Measurements from ENCODE around the gene SPPL2B. TPM values are rescaled to one million over a fixed set of nuclear protein-coding genes. Genes with fewer than 3 reads are reported as not detected.

SPPL2B gene
- total RNA-seq, 1 donor = 32.6 TPM

DNA sequence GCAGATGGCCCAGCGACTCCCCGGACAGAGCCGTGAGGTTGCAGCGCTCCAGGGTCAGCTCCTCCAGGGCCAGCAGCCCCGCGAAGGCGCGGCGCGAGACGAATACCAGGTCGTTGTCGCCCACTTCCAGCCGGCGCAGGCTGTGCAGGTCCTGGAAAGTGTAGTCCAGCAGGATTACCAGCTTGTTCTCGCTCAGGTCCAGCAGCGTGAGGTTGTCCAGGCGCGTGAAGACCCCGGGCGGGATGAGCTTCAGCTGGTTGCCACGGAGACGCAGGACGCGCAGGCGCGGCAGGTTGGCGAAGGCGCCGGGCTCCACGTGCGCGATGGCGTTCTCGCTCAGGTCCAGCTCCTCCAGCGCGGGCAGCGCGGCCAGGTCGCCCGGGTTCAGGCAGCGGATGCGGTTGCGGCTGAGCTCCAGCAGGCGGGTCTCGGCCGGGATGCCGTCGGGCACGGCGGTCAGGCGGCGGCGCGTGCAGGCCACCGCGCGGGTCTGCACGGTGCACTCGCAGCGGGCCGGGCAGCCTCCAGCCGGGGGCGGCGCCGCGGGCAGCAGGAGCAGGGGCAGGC lies 37.2 kb upstream of the SPPL2B start:
- peak; percentile 90 for DNase-seq (ENCODE audit: insufficient read length, low spot score, missing footprints)
- Histone ChIP-seq H3K79me2 (ENCODE audit: insufficient read depth, low read length) (no peaks in the 10 kb centered on the region), H3K4me2 (ENCODE audit: insufficient read depth, low read length) (no peak overlapping the region), H3K4me1 (ENCODE audit: insufficient read depth, low read length) (peaks cover 13% of the 10 kb centered on the region), H3K4me3 (ENCODE audit: insufficient read depth, low read length) (no peak overlapping the region), H3K27me3 (ENCODE audit: insufficient read depth, low read length) (peaks cover 36% of the 10 kb centered on the region), H3K27ac (ENCODE audit: low read depth, low read length) (no peak overlapping the region), H2AFZ (ENCODE audit: low read length) (no peak overlapping the region), H4K20me1 (ENCODE audit: insufficient read depth, low read length) (peaks cover 66% of the 10 kb centered on the region), H3K36me3 (ENCODE audit: insufficient read depth, low read length) (no peaks in the 10 kb centered on the region), H3K9me3 (ENCODE audit: low read depth, low read length) (no peaks in the 10 kb centered on the region)
- TF ChIP-seq CTCF (IDR thresholded peaks at IDR 0.05; ENCODE audit: extremely low read depth, low read depth, low read length) = no peak

- peaks cover 13% of the 10 kb centered on the region for H3K4me1 ChIP-seq (ENCODE audit: insufficient read depth, low read length)
- peak; percentile 98 for DNase-seq (ENCODE audit: insufficient read length, low spot score, missing footprints)
- H3K36me3 ChIP-seq (ENCODE audit: insufficient read depth, low read length) = no peaks in the 10 kb centered on the region
- TF ChIP-seq CTCF (IDR thresholded peaks at IDR 0.05; ENCODE audit: extremely low read depth, low read depth, low read length) = no peak
- H3K79me2 ChIP-seq (ENCODE audit: insufficient read depth, low read length) = no peaks in the 10 kb centered on the region
- H3K9me3 ChIP-seq (ENCODE audit: low read depth, low read length) = no peaks in the 10 kb centered on the region
- H3K27ac ChIP-seq (ENCODE audit: low read depth, low read length) = no peak overlapping the region
- peak overlapping the region; percentile 42 for H3K4me3 ChIP-seq (ENCODE audit: insufficient read depth, low read length)
- peaks cover 21% of the 10 kb centered on the region for H3K27me3 ChIP-seq (ENCODE audit: insufficient read depth, low read length)
- peaks cover 34% of the 10 kb centered on the region for H4K20me1 ChIP-seq (ENCODE audit: insufficient read depth, low read length)
- no peak overlapping the region for H2AFZ ChIP-seq (ENCODE audit: low read length)
- peak overlapping the region; percentile 57 for H3K4me2 ChIP-seq (ENCODE audit: insufficient read depth, low read length)
Measured at GRCh38 chr19:2294687-2295335, 33.7 kb upstream of the SPPL2B start.

- peaks cover 13% of the 10 kb centered on the region for H3K4me1 ChIP-seq (ENCODE audit: insufficient read depth, low read length)
- no peaks in the 10 kb centered on the region for H3K79me2 ChIP-seq (ENCODE audit: insufficient read depth, low read length)
- H3K4me2 ChIP-seq (ENCODE audit: insufficient read depth, low read length) = no peak overlapping the region
- no peaks in the 10 kb centered on the region for H3K9me3 ChIP-seq (ENCODE audit: low read depth, low read length)
- no peak for DNase-seq (ENCODE audit: insufficient read length, low spot score, missing footprints)
- TF ChIP-seq CTCF (IDR thresholded peaks at IDR 0.05; ENCODE audit: extremely low read depth, low read depth, low read length) = no peak
- H2AFZ ChIP-seq (ENCODE audit: low read length) = no peak overlapping the region
- no peaks in the 10 kb centered on the region for H3K36me3 ChIP-seq (ENCODE audit: insufficient read depth, low read length)
- peaks cover 7% of the 10 kb centered on the region for H3K27me3 ChIP-seq (ENCODE audit: insufficient read depth, low read length)
- H3K27ac ChIP-seq (ENCODE audit: low read depth, low read length) = no peak overlapping the region
- H4K20me1 ChIP-seq (ENCODE audit: insufficient read depth, low read length) = peaks cover 21% of the 10 kb centered on the region
- no peak overlapping the region for H3K4me3 ChIP-seq (ENCODE audit: insufficient read depth, low read length)
Measured at GRCh38 chr19:2296141-2296540, 32.3 kb upstream of the SPPL2B start.

DNA sequence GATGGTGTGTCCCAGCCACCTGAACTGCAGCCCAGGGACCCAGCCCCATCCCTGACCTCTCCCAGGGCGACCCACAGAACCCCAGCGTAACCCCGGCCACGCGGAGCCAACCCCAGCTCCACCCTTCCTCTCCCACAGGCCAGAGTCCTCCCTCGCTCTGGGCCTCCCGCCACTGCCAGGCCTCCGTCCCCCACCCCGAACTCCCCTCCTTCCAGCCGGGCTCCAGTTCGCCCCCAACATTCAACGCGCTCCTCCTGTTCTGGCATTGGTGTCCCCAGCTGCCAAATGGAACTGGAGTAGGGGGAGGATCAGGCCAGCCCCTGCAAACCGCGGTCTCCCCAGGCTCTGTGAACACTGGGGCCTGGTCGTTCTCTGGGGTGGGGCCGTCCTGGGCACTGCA lies 28.0 kb upstream of the SPPL2B start:
- H3K79me2 ChIP-seq (ENCODE audit: insufficient read depth, low read length) = no peaks in the 10 kb centered on the region
- no peak overlapping the region for H3K27ac ChIP-seq (ENCODE audit: low read depth, low read length)
- H3K4me1 ChIP-seq (ENCODE audit: insufficient read depth, low read length) = no peaks in the 10 kb centered on the region
- no peak overlapping the region for H3K4me2 ChIP-seq (ENCODE audit: insufficient read depth, low read length)
- H3K27me3 ChIP-seq (ENCODE audit: insufficient read depth, low read length) = peaks cover 18% of the 10 kb centered on the region
- H3K4me3 ChIP-seq (ENCODE audit: insufficient read depth, low read length) = no peak overlapping the region
- no peaks in the 10 kb centered on the region for H3K9me3 ChIP-seq (ENCODE audit: low read depth, low read length)
- peaks cover 11% of the 10 kb centered on the region for H4K20me1 ChIP-seq (ENCODE audit: insufficient read depth, low read length)
- H3K36me3 ChIP-seq (ENCODE audit: insufficient read depth, low read length) = no peaks in the 10 kb centered on the region
- peak; percentile 45 for DNase-seq (ENCODE audit: insufficient read length, low spot score, missing footprints)
- H2AFZ ChIP-seq (ENCODE audit: low read length) = no peak overlapping the region
- TF ChIP-seq CTCF (IDR thresholded peaks at IDR 0.05; ENCODE audit: extremely low read depth, low read depth, low read length) = no peak

Measured in osteoblast (primary cell).